ENCODE data around the gene NEK10.

- TF ChIP-seq CTCF (IDR thresholded peaks at IDR 0.05) (no peak), POLR2A (IDR thresholded peaks at IDR 0.05) (no peak)
Measured at GRCh38 chr3:27356976-27357375, 12.2 kb downstream of the NEK10 start.

Measured in ovary (tissue), 3 donors.